H1 (cell line): ENCODE results near the gene GFOD1. TPM values are rescaled to one million over a fixed set of nuclear protein-coding genes. Genes with fewer than 3 reads are reported as not detected.

Source experiments
- POLR2AphosphoS5 ChIP-seq: IDR thresholded peaks from 2 replicates; pipeline ENCODE4 v1.6.1; 2011; ENCODE audit warnings: low read depth, low read length
- RBBP5 ChIP-seq: IDR thresholded peaks from 2 replicates; pipeline ENCODE4 v1.7.1; 2012; ENCODE audit warnings: low read depth, mild to moderate bottlenecking, inconsistent platforms, low read length, moderate library complexity, borderline replicate concordance
- polyA plus RNA-seq, 7 experiments: library from polyadenylated mRNA; depleted of rRNA in 3 of 7; stranded (reverse) in 5 of 7; unstranded in 2 of 7; fragments of >200 nt in 5 of 7; fragments of 200-250 nt in 2 of 7; gene quantifications; 1 replicate in 5 of 7; 2 replicates in 1 of 7; 4 replicates in 1 of 7; pipeline versions ENCODE4 v1.2.1 to v1.2.3, GENCODE V29; 2011 to 2013; ENCODE audit warnings: missing spikeins in 2 of 7, mixed read lengths in 2 of 7
- total RNA-seq: library from RNA; stranded (reverse); fragmentation: NEBNext Ultra II Directional; extraction: Animal tissue kit (Norgen Biotek cat#: 25700); gene quantifications from 2 replicates; pipeline ENCODE4 v1.2.1, GENCODE V29; 2021
- TF ChIP-seq, protein P1 (sequence below): fragments of 300-600 bp; sonication (generic); IDR thresholded peaks from 2 replicates; pipeline ENCODE4 v1.7.1; 2012; ENCODE audit warnings: low read length, moderate library complexity, mild to moderate bottlenecking, inconsistent platforms; ENCODE audit not compliant: insufficient replicate concordance

The GFOD1 gene
- total and polyA plus RNA-seq, 2 of the 8 experiments (the other 6 are each of a cell fraction or from before 2014, with no cell fraction given), result 2.5 to 8.8 TPM

DNA sequence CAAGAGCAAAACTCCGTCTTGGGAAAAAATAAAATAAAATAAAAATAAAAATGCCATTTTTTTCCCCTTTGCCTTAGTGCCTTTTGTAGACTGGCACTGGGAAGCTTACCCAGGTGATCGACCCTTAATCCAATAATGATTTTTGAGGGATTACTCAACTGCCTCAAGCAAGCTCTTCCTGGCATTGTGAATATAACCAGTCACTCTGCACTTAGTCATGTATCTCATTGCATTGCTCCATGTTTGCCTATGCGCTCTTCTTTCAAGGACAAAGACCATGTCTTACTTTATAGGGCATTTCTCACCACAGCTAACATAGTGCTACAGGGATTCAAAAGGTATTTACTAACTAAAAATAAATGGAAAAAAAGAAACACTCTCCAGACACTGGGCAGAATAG is 13.0 kb downstream of the GFOD1 start (continued):
- TF ChIP-seq, protein P1, sequence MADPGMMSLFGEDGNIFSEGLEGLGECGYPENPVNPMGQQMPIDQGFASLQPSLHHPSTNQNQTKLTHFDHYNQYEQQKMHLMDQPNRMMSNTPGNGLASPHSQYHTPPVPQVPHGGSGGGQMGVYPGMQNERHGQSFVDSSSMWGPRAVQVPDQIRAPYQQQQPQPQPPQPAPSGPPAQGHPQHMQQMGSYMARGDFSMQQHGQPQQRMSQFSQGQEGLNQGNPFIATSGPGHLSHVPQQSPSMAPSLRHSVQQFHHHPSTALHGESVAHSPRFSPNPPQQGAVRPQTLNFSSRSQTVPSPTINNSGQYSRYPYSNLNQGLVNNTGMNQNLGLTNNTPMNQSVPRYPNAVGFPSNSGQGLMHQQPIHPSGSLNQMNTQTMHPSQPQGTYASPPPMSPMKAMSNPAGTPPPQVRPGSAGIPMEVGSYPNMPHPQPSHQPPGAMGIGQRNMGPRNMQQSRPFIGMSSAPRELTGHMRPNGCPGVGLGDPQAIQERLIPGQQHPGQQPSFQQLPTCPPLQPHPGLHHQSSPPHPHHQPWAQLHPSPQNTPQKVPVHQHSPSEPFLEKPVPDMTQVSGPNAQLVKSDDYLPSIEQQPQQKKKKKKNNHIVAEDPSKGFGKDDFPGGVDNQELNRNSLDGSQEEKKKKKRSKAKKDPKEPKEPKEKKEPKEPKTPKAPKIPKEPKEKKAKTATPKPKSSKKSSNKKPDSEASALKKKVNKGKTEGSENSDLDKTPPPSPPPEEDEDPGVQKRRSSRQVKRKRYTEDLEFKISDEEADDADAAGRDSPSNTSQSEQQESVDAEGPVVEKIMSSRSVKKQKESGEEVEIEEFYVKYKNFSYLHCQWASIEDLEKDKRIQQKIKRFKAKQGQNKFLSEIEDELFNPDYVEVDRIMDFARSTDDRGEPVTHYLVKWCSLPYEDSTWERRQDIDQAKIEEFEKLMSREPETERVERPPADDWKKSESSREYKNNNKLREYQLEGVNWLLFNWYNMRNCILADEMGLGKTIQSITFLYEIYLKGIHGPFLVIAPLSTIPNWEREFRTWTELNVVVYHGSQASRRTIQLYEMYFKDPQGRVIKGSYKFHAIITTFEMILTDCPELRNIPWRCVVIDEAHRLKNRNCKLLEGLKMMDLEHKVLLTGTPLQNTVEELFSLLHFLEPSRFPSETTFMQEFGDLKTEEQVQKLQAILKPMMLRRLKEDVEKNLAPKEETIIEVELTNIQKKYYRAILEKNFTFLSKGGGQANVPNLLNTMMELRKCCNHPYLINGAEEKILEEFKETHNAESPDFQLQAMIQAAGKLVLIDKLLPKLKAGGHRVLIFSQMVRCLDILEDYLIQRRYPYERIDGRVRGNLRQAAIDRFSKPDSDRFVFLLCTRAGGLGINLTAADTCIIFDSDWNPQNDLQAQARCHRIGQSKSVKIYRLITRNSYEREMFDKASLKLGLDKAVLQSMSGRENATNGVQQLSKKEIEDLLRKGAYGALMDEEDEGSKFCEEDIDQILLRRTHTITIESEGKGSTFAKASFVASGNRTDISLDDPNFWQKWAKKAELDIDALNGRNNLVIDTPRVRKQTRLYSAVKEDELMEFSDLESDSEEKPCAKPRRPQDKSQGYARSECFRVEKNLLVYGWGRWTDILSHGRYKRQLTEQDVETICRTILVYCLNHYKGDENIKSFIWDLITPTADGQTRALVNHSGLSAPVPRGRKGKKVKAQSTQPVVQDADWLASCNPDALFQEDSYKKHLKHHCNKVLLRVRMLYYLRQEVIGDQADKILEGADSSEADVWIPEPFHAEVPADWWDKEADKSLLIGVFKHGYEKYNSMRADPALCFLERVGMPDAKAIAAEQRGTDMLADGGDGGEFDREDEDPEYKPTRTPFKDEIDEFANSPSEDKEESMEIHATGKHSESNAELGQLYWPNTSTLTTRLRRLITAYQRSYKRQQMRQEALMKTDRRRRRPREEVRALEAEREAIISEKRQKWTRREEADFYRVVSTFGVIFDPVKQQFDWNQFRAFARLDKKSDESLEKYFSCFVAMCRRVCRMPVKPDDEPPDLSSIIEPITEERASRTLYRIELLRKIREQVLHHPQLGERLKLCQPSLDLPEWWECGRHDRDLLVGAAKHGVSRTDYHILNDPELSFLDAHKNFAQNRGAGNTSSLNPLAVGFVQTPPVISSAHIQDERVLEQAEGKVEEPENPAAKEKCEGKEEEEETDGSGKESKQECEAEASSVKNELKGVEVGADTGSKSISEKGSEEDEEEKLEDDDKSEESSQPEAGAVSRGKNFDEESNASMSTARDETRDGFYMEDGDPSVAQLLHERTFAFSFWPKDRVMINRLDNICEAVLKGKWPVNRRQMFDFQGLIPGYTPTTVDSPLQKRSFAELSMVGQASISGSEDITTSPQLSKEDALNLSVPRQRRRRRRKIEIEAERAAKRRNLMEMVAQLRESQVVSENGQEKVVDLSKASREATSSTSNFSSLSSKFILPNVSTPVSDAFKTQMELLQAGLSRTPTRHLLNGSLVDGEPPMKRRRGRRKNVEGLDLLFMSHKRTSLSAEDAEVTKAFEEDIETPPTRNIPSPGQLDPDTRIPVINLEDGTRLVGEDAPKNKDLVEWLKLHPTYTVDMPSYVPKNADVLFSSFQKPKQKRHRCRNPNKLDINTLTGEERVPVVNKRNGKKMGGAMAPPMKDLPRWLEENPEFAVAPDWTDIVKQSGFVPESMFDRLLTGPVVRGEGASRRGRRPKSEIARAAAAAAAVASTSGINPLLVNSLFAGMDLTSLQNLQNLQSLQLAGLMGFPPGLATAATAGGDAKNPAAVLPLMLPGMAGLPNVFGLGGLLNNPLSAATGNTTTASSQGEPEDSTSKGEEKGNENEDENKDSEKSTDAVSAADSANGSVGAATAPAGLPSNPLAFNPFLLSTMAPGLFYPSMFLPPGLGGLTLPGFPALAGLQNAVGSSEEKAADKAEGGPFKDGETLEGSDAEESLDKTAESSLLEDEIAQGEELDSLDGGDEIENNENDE, result no peak
- TF ChIP-seq POLR2AphosphoS5 (no peak), RBBP5 (no peak)
